ENCODE measurements around the gene TEX13B. TPM values are rescaled to one million over a fixed set of nuclear protein-coding genes. Genes with fewer than 3 reads are reported as not detected.

The TEX13B gene
- total RNA-seq, 1 donor from 2014 or later, result not detected

DNA sequence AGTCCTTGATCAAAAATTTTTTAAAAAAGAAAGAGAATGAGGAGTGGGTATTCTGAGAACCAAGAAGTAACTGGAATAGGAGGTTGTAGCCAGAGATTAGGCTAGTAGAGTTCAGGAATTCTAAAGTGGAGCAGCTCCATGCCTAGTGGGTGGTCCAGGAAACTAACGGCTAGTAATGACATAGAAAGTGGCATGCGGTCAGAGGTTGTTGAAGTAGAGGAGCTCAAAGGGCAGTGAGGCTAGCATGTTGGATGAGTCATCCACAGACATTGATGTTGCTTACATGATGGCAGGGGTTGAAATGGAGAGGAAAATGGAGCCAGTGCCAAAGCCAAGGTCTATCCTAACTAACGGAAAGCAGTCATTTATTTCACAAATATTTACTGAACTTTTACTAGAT, 42.1 kb downstream of the TEX13B start:
- TF ChIP-seq, protein P1, sequence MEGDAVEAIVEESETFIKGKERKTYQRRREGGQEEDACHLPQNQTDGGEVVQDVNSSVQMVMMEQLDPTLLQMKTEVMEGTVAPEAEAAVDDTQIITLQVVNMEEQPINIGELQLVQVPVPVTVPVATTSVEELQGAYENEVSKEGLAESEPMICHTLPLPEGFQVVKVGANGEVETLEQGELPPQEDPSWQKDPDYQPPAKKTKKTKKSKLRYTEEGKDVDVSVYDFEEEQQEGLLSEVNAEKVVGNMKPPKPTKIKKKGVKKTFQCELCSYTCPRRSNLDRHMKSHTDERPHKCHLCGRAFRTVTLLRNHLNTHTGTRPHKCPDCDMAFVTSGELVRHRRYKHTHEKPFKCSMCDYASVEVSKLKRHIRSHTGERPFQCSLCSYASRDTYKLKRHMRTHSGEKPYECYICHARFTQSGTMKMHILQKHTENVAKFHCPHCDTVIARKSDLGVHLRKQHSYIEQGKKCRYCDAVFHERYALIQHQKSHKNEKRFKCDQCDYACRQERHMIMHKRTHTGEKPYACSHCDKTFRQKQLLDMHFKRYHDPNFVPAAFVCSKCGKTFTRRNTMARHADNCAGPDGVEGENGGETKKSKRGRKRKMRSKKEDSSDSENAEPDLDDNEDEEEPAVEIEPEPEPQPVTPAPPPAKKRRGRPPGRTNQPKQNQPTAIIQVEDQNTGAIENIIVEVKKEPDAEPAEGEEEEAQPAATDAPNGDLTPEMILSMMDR (conservative IDR thresholded peaks at IDR 0.05; ENCODE audit: low read depth, low read length), result no peak
- no peak overlapping the region for H3K4me3 ChIP-seq (ENCODE audit: low read depth, low read length)
- no peak for DNase-seq (ENCODE audit: low read depth)

DNA sequence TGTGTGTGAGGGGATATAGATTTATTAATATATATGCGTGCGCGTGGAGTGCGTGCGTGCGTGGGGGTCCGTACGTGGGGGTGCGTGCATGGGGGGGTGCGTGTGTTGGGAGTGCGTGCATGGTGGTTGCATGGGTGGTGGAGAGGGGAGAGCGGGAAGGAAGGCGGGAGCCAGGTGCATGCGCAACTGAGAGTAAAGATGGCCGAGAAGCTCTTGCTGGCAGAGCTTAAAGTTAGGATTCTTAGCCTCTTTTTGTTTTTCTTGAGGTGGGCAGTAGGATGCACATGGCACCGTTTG, 45.8 kb downstream of the TEX13B start:
- no peak for DNase-seq (ENCODE audit: low read depth)
- TF ChIP-seq, protein P1 (conservative IDR thresholded peaks at IDR 0.05; ENCODE audit: low read depth, low read length), result no peak
- peak overlapping the region; percentile 65 for H3K4me3 ChIP-seq (ENCODE audit: low read depth, low read length)

DNA sequence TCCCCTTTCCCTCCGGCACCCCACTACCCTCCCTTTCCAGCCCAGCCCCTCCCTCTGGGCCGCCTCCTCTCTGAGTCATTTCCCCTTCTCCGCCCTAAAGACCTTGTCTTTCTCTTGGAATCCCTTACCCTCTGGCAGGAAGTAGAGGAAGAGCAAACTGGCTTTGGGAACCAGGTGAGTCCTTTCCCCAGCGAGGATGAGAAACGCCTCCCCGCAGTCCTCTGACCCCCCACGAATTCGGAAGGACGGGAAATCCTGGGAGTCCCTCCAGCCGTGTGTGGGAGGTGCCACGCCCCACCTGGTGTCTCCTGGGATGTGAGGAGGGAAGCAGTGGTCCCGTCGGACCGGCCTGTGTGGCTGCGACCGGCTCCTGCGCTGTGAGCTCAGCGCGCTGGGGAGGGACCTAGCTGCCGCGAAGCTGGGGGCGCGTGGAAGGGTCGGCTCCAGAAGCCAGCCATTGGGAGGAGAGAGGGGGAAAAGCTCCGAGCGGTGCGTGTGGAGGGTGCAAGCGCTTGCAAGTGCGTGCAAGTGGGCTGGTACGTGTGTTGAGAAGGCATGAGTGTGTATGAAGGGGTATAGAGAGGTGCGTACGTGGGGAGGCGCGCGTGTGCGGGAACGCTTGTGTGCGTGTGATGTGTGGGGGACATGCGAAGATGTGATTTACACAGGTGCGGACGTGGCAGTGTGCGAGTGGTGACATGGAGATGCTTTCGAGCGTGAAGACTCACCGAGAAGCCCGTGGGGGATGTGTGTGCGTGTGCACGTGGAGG, 46.3 kb downstream of the TEX13B start:
- DNase-seq (ENCODE audit: low read depth), result peak; percentile 10
- TF ChIP-seq, protein P1 (conservative IDR thresholded peaks at IDR 0.05; ENCODE audit: low read depth, low read length), result no peak
- H3K4me3 ChIP-seq (ENCODE audit: low read depth, low read length), result peak overlapping the region; percentile 65

DNA sequence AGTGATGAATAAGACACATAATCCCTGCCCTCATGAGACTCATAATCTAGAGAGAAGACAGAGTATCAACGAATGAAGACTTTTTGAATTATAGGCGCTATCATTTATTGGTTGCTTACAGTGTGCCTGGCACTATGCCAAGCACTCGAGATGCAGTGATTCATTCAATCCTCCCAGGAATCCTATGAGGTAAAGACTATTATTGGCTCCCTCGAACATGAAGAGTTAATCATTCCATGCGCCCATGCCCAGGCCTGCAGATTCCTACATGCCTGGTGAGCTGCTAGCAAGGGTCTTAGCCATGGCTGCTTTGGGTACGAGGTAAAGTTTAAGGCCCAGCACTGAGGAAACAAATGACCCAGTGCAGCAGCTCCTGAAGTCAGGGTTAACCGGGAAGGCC, 47.0 kb downstream of the TEX13B start:
- DNase-seq (ENCODE audit: low read depth), result peak; percentile 56
- H3K4me3 ChIP-seq (ENCODE audit: low read depth, low read length), result peak overlapping the region; percentile 65
- TF ChIP-seq, protein P1 (conservative IDR thresholded peaks at IDR 0.05; ENCODE audit: low read depth, low read length), result no peak

DNA sequence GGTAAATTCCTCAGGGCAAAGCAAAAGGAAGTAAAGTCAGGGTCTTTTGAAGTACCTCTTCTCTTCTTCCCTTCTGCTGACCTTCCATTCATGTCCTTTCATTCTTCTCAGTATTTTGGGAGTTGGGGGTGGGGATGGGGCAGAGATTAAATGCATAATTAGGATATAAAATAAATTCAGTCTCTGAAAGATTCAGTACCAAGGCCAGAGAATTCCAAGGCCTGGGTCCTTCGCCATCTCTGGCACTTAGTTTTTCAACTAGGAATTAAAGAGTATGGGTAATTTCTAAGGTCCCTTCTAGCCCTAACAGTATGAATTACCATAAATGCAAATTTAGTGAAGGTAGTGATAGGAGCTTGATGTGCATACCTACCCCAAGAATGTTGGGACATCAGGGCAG, 47.9 kb downstream of the TEX13B start:
- TF ChIP-seq, protein P1 (conservative IDR thresholded peaks at IDR 0.05; ENCODE audit: low read depth, low read length), result no peak
- no peak overlapping the region for H3K4me3 ChIP-seq (ENCODE audit: low read depth, low read length)
- DNase-seq (ENCODE audit: low read depth), result no peak

Other genes starting within 250 kb of the TEX13B start
- gene TSC22D3, start 206.6 kb downstream of the TEX13B start, total RNA-seq, result 18.7 and 32.9 TPM in 2 replicates
- not detected in 2 replicates for gene NCBP2L, start 204.6 kb downstream of the TEX13B start, total RNA-seq
- gene MID2, start 156.5 kb downstream of the TEX13B start, total RNA-seq, result 6.1 and 11.0 TPM in 2 replicates
- 0.36 and 1.8 TPM in 2 replicates for gene VSIG1, start 62.7 kb upstream of the TEX13B start, total RNA-seq
- gene PSMD10, start 109.2 kb upstream of the TEX13B start, total RNA-seq, result 46.5 and 59.2 TPM in 2 replicates
- 4.2 and 7.1 TPM in 2 replicates for gene ATG4A, start 109.4 kb upstream of the TEX13B start, total RNA-seq